CD4-positive, alpha-beta T cell treated with Interleukin-15 for 4 hours (primary cell): ENCODE data around the gene C1orf159.
"Not testable (repeated sequence)": the region's sequence is repeated elsewhere in the genome, so short reads cannot be mapped to it uniquely, and the experiment has no call there.

Source experiments
- DNase-seq: peaks from one replicate; pipeline ENCODE4 v3.0.0-alpha.2; 2020; ENCODE audit warnings: low spot score

C1orf159 gene

DNA sequence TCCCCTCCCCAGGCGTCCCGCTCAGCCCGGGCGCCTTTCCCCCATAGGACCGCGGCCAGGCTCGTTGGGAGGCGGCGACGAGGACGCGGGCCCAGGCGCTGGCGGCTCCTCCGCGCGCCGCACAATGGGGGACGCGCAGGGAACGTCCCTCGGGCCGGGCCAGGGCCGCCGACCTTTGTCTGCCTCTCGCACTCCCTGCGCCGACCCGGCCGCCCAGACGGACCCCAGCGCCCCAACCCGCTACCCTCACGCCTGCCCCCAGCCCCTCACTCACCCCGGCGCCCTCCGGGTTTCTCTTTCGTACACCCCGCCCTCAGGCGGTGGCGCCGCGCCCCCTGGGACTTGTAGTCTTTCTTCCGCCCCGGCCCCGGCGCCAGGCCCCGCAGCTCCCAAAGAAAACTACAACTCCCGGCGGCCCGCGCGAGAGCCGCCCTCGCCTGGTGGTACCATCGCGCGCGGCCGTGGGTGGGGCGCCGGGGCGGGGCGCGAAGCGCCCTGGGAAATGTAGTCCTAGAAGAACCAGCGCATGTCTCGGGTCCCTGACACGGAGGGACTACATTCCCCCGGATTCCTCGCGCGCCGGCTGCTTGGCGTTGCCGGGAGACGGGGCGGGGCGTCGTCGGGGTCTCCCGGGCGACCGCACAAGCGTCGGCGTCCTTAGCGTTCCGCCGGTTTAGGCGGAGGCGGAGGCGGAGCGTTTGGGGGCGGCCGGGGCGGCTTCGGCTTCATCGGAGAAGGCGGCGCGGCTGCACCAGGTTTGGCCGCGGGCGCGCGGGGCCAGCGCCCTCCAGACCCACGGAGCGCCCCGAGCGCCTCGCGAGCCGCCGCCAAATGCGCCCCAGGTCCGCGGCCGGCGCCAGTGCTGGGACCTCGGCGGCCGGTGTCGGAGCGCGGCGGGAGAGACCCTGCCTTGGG, at the start of gene C1orf159:
Gene C1orf159, minus strand, starts transcription at position 304 of the 915 bp plus-strand sequence. CDS start 24,546 bp downstream, outside the sequence.
- peak; percentile 99 for DNase-seq

DNA sequence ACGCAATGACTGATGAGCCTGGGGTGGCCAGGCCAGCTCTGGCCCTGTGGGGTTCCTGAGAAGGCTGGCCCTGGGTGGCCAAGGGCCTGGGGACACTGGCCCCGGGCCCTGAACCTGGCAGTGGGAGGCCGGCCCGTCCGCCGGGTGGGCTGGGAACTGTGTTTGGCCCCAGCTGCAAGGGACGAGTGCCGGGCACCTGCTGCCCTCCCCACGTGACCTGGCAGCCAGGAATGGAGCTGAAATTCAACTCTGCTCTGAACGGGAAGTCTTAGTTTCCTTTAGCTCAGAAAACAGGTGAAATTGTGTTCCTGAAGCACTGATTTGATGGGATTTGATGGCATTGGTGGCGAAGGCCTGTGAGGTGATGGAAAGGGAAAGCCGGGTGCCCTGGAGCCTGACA, 49.6 kb upstream of the C1orf159 start:
- no peak for DNase-seq

DNA sequence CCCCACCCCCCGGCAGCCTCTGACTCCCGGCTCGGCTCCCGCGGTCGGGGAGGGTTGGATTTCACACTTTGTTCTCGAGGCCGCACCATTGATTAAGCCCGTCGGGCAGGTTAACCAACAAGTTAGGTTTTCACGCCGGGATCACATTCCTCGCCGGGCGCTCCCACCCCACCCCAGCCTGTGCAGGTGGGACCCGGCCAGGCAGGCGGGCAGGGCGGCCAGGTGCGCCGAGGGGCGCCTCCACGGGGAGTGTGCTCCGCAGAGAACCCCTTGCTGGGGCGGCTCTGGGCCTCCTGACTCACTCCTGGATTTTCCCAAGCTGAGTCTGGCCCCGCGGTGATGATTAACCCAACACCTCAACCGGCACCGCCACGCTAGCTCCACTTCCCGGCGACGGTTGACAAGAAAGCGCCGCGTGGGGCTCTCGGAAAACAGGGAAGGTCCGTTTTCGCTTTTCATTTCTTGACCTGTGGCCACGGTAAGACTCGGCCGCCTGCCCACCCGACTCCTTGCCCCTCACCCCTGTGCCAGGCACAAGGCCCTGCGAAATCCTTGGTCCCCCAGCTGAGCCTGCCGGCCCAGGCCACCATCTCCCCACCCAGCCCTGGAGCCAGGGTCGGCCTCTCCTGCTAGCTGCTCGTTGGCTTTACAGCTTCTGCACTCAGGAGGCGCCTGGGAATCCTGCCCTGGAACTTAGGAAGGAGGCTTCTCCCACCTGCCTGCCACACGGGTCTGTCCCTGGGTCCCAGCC, 49.0 kb upstream of the C1orf159 start:
- no peak for DNase-seq

DNA sequence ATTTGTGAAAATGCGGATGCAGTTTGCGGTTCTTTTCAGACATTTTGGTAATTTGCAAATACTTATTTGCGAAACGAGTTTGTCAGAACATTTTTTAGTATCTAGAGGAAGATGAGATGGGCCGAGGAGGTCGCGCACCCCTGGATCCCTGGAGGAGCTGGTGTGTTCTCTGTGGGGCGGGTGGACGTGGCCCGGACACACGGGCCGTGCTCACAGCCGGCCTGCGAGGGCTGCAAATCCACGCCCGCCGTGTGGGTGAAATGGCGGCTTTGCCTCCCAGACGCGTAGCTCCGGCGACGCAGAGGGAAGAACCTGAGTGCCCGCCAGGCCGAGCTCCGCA, 48.4 kb upstream of the C1orf159 start:
- DNase-seq, result no peak

DNA sequence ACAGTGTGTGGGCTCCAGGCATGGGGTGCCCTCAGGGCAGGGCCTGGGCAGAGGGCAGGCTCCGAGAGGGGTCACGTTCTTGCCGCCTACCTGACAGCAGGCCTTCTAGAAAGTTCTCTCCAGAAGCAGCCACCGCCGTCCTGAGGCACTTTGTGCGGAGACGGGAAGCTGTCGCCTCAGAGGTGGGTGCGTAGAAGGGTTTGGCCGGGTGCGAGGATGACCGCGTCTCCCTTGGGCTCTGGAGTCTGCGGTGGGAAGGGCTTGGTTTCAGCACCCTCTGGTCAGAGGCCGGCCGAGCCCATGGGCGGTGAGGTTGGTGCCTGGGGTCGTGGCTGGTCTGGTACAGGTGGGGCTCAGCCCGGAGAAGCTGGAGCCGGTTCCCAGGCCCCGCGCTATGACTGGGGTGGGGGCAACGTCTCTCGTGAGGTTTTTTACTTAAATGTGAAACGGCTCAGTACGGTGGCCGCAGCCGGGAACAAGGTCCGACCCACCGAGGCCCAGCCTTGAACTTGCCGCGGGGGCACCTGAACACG, 47.7 kb upstream of the C1orf159 start:
- DNase-seq, result no peak

DNA sequence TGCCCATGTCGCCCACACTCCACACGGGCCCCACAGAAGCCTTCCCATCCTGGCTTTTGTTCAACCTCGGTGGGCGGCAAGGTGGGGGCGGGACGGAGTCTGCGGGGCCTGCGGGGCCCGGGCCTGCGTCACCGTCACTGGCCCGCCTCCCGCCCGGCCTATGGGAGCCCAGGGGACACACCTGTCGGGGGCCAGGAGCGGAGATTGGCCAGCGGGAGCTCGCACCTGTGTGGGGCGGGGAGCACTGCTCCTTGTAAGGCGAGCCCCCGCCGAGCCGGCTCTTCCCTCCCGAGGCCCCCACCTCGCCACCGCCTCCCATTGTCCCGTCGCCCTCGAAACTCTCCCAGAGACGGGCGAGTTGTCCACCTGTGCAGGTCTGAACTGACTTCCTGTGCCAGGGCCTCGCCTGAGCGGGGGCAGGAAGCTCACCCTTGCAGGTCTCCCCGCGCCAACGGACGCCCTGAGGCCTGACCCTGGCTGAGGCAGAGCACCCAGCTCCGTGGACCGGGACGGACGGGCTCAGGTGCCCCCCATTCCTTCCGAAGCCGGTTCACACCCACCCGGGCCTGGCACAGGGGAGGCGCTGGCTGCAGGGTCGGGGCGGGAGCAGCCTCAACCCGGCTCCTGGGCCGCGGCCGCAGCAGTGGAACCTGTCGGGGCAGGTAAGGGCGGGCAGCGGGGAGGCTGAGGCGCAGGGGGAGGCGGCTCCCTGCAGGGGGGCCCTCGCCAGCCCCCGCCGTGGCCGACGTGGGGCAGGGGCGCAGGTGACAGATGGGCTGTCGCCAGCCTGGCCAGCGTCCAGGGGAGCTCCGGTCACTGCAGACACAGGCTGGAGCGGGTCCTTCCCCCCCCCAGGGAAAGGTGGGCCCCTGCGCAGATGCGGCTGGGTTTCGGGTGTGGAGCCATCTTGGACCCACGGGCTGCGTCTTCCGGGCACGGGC, 47.0 kb upstream of the C1orf159 start:
- no peak for DNase-seq

DNA sequence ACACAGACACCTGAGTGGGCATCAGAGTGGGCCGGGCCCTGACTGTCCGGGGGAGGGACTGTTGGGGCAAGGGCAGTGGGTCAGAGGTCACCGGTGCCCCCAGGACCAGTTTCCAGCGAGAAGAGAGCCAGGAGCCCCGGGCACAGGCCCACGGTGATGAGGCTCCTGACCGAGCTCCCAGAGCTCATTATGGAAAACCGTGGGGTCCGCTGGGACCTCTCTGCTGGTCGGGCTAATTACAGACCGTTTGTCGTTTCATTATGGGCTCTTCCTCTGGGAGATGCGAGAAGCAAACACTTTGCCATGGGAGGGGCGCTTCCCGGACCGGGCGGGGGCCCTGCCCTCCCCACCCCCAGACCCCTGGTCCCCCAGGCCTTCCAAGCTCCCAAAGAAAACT, 45.8 kb upstream of the C1orf159 start:
- DNase-seq, result no peak

DNA sequence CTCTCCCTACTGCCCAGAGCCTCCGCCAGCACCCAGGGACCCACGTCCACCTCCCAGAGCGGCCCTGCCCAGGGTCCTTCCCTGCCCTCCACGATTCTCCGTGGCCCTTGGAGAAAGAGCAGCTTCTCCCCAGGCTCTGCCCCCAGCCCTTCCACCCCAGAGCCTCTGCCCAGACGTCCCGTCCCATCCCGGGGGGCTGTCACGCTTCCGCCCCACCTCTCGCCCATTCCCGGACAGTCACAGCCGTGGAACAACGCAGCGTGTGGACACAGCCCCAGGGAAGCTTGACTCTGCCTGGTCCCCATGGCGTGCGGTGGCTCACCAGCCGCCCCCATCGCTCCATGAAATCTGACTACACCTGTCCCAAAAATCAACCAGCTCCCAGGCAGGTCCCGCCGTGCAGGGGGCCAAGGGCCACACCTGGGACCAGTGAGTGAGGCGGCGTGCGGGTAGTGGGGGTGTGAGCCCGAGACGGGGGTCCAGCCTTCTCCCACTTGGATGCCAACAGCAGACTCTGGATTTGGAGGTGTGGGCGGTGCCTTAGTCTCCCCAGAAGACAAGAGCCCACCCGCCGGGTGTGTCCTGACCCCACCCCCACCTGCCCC, 45.3 kb upstream of the C1orf159 start:
- no peak for DNase-seq

DNA sequence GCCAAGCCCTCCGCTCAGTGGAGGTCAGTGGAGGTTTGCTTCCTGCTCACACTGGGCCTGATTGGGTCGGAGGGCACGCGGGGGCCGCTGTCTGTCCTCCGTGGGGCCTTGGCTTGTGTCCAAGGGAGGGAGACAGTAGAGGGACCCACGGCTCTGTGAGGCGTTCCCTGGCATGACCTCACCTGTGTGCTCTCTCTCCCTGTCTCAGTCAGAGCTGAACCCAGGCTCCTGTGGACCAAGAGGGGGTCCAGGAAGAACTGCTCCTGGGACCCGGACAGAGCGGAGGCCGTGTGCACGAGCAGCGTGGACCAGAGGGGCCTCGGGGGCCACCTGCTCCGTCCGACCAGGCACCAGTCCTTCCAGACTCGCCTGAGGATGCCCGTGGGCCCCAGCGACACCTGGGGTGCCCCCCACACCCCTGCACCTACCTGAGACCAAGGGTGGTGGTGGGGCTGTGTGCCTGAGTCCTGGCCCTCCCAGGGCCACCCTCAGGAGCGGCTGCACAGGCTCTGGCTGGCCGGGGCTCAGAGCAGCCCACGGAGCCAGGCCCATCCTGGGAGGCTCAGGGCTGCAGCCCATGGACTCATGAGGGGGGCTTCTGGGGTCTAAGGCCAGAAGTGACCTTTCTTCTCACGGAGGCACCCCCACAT, 44.5 kb upstream of the C1orf159 start:
- no peak for DNase-seq

DNA sequence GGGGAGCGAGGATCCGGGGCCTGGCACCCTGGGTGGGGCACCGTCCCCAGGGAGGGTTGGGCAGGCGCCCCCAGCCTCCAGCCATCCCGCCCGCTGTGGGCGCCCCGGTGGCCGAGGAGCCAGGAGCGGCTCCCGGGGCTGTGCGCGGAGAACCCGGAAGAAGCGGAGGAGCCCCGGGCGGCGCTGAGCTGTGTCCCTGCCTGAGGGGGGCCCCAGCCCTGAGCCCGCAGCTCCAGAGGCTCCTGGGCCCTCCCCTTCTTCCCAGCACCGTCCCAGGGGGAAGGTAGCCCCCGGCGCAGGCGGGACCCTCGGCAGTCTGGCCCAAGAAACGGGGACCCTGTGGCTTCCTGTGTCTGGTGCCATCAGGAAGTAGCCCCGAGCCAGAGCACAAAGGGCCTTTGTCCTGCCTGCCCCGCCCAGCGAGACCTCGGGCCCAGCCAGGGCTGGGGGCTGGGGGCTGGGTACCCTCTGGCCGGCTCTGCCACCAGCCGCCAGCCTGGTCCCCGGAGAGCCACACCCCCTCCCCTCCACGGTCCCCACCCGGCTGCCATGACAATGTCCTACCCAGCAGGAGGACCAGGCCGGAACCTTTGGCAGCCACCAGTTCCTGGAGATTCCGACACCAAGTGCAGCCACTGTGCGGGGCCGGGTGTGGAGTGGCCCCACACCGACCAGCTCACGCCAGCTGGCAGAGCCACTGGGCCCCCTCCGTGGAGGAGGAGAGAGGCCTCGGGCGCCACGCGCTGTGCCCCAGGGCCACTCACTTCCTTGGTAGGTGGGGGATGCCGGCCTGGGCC, 42.2 kb upstream of the C1orf159 start:
- DNase-seq, result peak; percentile 20

DNA sequence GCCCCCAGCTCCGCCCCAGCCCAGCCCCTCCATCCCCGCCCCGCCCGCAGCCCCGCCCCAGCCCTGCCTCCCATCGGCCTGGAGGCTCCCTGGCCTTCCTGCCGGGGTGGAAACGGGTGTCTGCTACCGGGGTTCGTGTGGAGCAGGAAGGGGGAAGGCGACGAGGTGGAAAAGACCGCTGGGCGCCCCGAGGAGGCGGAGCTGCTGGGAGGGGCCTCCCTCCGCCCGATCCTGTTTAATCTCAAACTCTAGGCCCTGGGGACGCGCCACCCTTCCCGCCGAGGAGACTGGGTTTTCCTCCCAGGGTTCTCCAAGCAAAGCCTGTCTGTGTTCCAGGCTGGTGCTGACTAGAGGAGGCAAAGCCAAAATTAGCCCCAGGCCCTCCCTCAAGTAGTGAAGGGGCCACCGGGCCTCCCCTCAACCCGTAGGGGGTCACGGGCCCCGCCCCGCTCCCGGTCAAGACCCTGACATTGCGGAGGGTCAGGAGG, 41.6 kb upstream of the C1orf159 start:
- peak; percentile 62 for DNase-seq

DNA sequence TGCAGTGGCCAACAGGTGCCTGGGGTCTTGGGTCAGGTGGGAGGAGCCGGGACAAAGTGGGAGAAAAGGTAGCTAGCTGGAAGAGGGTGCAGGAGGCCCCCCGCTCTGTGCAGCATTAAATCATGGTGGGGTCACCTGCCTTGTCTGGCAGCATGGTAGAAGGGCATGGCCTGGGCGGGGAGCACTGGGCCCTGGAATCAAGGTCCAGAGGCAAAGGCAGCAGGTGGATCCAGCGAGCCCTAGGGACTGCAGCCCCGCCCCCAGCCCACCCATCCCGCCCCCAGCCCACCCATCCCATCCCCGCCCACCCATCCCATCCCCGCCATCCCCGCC, 41.1 kb upstream of the C1orf159 start:
- no peak for DNase-seq

DNA sequence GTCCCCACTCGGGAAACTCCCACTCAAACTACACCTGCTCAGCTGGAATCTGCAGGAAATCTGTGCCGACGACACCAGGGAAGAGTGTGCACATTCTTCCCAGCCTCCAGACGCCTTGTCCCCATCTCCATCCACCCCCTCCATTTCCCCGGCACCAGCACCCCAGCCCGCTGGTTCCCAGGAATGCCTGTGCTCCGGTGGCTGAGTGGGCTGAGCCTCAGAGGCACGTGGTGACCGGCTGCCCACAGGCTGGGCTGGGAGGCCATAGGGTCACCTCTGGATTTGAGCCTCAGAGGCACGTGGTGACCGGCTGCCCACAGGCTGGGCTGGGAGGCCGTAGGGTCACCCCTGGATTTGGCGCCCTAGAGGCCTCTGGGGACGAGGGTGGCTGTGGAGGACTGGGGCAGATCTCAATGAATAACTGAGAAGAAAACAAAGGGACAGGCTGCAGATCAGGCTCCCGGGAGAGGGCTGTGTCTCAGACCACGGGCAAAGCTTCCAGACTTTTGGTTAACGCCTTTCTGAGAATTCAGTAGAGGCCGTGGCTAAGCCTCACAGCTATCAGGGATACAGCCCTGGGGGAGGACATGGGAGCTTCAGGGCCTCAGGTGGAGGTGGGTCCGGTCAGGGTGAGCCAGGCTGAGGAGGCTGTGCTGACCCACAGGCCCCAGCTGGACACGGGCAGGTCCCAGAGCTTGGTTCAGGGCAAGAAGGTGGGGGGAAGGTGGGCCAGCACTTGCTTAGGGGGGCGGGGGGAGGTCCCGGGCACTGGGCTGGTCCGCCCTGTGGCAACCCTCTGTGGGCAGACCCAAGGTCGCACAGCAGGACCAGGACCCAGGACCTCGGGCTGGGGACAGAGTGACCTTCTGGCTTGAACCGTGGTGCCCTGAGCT, 40.5 kb upstream of the C1orf159 start:
- no peak for DNase-seq

DNA sequence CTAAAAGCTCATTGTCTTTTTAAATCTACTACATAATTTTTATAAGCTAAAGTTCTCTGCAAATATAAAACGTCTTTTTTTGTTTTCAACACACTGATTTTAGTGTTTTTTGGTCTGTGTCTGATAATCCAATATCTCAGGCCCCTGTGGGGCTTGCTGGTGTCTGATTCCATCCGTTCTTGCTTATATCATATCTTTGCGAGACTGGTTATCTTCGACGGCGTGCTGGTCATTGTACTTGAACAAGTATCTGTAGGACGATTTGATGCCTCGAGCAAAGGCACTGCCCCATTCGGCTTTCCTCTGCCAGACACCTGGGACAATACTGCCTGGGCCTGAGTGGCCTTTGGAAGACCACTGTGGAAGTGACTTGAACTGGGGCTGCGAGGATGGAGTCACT, 39.4 kb upstream of the C1orf159 start:
- DNase-seq, result no peak

DNA sequence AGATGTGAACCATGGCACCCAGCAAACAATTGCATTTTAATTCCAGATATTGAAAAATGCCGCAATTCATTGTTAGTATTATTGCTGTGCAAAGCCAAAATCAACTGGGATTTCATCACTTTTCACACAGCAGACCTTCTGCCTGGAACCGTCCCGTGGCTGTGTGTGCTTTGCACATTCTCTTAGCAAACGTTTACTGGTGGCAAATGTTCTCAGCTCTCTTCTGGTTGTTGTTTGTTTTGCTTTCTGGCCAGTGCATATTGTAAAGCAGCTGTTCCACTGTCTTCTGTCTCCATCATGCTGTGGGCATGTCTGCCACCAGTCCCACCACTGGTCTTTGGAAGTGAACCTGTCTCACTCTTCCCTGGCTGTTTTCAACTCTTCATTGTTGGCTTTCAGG, 38.0 kb upstream of the C1orf159 start:
- DNase-seq, result no peak

DNA sequence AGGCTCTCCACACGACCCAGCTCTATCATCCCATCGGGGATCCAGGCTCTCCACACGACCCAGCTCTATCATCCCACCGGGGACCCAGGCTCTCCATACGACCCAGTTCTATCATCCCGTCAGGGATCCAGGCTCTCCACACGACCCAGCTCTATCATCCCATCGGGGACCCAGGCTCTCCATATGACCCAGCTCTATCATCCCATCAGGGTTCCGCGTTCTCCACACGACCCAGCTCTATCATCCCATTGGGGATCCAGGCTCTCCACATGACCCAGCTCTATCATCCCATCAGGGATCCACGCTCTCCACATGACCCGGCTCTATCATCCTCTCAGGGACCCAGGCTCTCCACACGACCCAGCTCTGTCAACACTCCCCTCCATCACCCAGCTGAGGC, 37.3 kb upstream of the C1orf159 start:
- not testable (repeated sequence) for DNase-seq

DNA sequence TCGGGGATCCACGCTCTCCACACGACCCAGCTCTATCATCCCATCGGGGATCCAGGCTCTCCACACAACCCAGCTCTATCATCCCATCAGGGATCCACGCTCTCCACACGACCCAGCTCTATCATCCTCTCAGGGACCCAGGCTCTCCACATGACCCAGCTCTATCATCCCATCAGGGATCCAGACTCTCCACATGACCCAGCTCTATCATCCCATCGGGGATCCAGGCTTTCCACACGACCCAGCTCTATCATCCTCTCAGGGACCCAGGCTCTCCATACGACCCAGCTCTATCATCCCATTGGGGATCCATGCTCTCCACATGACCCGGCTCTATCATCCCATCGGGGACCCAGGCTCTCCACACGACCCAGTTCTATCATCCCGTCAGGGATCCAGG, 36.5 kb upstream of the C1orf159 start:
- not testable (repeated sequence) for DNase-seq

DNA sequence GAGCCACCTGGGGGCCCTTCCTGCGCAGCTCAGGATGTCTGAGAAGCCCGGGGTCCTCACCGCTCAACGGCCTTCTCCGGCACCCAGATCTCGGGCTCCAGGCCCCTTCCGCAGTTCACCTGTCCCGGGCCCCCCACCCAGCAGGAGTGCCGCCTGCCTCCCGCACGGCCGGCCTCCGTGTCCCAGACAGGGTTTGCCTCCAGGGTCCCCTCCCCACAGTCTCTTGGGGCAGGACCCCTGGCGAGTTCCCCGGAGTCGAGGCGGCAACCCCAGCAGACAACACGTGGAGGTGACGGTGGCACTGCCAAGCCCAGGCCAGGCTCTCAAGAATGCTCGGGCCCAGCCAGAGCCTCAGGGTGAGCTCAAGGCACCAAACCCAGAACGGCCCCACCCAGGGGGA, 35.4 kb upstream of the C1orf159 start:
- no peak for DNase-seq

DNA sequence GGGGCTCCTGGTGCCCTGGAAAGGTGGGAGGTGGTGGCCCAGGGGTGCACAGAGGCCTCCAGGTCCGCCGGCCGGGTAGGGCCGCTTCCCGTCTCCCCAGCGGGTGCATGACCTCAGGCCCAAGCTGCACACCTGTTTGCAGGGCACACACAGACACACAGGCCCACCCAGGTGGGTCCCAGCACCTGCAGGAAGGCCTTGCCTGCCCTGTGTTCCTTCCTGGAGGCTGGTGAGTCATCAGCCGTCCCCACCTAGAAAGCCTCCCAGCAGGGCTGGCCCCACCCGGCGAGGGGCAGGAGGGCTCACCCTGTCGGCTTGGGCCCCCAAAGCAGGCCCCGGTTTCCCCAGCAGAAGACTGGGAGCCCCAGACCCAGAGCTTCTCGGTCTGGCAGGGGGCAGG, 34.2 kb upstream of the C1orf159 start:
- DNase-seq, result no peak
